NAMALWA (cell line): ENCODE measurements around the gene CYB561.

Experiments
- DNase-seq: peaks from one replicate; pipeline ENCODE4 v3.0.0-alpha.2; 2015; ENCODE audit warnings: low spot score

Gene CYB561

GRCh38 chr17:63445954-63446752, at the start of gene CYB561:
Gene CYB561, minus strand, starts transcription at chr17:63446306. Its CDS starts 8,759 bp downstream, at chr17:63437547.
- DNase-seq = peak; percentile 69

DNA sequence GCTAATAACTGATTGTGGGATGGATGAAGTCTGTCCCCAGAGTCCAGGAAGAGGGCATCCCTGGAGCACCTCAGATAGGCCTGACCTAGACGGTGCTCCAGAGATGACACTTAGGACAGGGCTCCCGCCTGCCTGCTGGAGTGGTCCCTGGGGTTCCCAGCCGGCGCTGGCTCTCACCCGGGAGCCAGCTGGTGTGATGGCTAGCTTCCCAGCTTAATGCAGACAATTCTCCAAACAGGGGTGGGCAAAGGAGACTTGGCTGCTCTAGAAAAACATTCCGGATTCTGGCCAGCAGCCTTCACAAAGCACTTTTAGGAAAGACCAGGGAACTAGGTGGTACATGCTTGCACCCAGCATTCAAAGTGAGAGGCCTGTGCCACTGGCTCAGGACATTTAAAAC, 49.4 kb upstream of the CYB561 start:
- no peak for DNase-seq

GRCh38 chr17:63494300-63494928, 48.3 kb upstream of the CYB561 start:
- no peak for DNase-seq

GRCh38 chr17:63493411-63493810, 47.3 kb upstream of the CYB561 start:
- no peak for DNase-seq

DNA sequence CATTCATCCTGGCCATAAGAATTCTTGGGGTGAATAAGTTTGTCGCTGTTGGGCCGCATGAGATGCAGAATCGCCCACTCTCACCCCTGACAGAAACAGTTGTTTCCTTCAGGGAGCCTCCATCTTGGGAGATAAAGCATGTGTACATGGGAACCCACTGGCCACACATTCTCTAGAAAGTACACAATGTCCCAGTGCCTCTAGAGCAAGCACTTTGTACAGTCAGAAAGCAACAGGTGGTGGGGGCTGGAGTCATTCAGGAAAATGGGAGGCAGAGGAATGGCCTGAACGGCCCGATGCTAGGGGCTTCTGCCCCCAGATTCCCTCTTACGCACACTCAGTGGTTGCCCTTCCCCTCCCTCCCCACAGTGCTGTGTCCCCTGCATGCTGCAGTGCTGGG, 46.8 kb upstream of the CYB561 start:
- no peak for DNase-seq

GRCh38 chr17:63491977-63492618, 46.0 kb upstream of the CYB561 start:
- DNase-seq = no peak

DNA sequence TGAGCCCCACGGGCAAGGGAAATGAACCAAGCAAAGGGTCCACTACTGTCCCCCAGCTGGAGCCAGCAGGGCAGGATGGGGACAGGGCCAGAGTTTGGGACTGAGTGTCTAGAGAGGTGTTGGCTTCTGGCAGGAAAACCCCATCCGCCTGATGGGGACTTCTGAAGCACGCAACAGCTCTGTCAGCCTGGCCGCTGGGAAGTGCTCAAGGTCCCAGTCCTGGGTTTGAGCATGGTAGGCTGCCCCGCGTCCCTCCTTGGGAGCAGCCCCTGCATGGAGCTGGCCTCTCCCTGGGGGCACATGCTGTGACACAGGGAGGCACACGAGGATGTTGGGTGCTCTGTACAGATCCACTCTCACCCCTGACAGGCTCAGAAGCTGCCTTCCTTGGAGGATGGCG, 45.3 kb upstream of the CYB561 start:
- DNase-seq = no peak

DNA sequence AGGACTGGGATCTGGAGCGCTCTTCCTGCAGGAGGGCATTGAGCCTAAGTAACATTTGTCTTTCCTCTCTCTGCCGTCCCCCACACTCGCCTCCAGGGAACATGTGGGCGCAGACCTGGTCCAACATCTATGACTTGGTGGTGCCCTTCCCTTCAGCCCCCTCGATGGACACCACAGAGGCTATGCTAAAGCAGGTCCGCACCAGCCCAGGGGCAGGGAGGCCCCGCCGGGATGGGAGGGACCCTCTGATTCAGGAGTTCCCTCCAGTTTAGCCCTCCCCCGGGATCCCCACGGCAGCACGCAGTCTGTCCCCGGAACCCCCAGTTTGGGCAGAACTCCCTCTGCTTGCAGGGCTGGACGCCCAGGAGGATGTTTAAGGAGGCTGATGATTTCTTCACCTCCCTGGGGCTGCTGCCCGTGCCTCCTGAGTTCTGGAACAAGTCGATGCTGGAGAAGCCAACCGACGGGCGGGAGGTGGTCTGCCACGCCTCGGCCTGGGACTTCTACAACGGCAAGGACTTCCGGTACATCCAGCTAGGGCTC, 44.8 kb upstream of the CYB561 start:
- DNase-seq = no peak

- DNase-seq = no peak
These were observed 44.2 kb upstream of the CYB561 start for GRCh38 chr17:63490329-63490728.

DNA sequence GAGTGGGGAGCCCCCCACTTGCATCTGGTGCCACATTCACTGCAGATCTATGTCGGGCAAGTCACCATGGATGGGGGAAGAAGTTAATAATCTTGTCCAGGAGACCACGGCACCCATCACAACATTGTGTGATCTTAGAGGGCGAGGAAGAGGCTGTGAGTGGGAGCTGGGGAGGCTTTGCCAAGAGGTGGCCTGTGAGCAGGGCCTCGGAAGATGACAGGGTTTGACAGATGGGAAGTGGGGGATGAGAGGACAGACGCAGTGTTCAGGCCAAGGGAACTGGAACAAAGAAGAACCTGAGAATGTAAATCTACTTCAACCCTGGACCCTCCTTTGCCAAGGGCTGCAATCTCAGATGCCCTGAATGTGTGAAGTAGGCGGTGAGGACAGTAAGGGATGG, 43.2 kb upstream of the CYB561 start:
- DNase-seq = no peak

DNA sequence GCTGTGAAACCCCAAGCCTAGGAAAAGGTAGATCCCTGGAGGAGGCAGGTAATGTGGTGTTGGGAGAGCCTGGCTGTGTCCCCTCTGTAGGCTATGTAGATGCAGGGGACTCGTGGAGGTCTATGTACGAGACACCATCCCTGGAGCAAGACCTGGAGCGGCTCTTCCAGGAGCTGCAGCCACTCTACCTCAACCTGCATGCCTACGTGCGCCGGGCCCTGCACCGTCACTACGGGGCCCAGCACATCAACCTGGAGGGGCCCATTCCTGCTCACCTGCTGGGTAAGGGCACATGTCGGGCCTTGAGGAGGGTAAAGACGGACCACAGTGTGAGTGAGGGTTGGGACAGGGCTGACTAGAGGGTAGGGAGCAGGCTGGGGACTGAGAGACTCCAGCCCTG, 42.7 kb upstream of the CYB561 start:
- no peak for DNase-seq

DNA sequence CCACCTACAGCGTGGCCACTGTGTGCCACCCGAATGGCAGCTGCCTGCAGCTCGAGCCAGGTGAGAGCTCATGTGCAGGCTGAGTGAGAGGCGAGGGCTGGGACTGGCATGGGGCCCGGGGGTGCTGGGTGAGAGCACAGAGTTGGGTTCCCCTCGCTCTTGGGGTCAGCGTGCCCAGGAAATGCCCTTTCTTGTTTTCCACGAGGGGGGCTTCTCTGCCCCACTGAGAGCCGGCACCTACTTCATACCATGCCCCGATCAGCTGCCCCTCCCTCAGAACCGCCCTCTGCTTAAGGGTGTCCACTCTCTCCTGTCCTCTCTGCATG, 40.9 kb upstream of the CYB561 start:
- no peak for DNase-seq

- DNase-seq = peak; percentile 30
These were observed 40.4 kb upstream of the CYB561 start for GRCh38 chr17:63486317-63487013.

GRCh38 chr17:63483655-63484575, 37.8 kb upstream of the CYB561 start:
- DNase-seq = no peak

DNA sequence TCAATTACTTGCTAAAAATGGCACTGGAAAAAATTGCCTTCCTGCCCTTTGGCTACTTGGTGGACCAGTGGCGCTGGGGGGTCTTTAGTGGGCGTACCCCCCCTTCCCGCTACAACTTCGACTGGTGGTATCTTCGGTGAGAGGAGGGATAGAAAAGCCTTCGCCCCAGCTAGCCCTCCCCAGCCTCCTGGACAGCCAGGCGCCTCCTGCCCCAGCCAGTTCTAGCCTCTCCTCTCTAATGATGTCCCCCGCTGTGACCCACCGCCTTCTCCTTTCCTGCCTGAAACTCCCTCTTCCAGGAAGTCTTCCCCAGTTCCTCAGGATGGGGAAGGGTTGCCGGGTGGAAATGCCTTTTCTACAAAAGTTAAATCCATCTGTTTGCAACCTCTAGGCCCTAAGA, 36.9 kb upstream of the CYB561 start:
- DNase-seq = no peak

GRCh38 chr17:63482509-63482908, 36.4 kb upstream of the CYB561 start:
- DNase-seq = no peak

GRCh38 chr17:63481488-63481870, 35.4 kb upstream of the CYB561 start:
- DNase-seq = no peak

- peak; percentile 63 for DNase-seq
These were observed 34.9 kb upstream of the CYB561 start for GRCh38 chr17:63480826-63481487.

- DNase-seq = no peak
These were observed 34.2 kb upstream of the CYB561 start for GRCh38 chr17:63480192-63480784.

- DNase-seq = no peak
These were observed 33.5 kb upstream of the CYB561 start for GRCh38 chr17:63479495-63480184.
